HG02938 (cell line): ENCODE data around the gene KCTD18.

Experiments used
- ATAC-seq: cut with Tn5 transposase; IDR thresholded peaks from one replicate; pipeline ENCODE4 v1.9.1; 2021; ENCODE audit warnings: mild to moderate bottlenecking, moderate library complexity; ENCODE audit not compliant: unreplicated experiment

The KCTD18 gene

DNA sequence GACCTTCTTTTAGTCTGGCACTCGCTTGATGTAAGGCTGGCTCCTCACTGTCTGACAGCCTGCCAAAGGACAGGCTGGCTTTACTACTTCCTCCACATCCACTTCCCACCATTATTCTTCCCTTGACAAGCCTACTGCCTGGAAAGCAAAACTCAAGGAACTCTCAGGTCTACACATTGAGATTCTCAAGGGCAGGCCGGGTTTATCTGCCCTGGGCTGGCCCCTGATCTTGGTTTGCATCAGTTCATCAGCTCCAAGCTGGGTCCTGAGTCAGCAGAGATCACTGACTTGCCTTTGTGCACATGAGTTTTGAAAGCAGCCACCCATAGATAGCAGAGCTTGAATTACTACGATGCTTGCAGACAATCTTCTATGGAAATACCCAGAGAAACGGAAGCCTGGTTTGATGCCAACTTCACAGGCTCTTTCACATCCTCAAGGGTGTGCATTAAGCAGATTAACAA is 53.9 kb downstream of the KCTD18 start:
- peak; percentile 36 for ATAC-seq

DNA sequence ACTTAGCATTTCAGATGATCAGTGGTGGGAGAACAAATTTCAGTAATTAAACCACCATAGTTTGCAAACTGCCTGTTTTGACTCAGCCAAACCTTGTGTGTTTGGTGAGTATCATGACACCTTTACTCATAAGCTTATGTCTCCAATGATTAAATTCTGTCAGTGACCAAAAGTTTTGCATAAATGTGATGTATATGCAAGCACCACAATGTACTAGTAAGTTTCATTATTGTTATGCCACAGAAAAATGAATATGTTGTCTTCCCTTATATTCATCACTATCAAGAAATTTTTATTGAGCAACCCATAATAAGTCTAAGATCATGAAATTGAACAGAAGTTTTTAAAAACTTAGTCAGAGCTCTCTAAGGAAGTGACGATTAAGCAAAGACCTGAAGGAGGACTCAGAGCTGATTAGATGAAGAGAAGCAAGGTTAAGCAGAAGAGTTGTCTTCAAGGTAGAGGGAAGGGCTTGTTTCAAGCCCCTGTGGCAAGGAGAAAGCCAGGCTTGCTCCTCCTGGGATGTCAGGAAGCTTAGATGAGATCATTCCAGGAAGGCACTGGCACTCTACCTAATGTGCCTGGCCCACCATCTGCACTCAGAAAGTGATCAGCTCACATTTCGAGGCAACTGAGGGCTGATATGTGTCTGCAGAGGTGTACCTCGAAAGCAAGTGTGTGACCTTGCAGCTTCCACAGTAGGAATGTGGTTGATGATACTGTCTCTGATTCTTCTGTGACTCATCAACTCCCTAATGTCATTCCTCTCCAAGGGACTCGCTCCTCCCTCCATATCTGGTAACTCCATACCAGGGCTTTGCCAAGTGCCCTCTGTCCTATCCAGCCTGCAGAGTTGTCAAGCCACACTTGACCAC is 54.7 kb downstream of the KCTD18 start:
- ATAC-seq = peak; percentile 97

DNA sequence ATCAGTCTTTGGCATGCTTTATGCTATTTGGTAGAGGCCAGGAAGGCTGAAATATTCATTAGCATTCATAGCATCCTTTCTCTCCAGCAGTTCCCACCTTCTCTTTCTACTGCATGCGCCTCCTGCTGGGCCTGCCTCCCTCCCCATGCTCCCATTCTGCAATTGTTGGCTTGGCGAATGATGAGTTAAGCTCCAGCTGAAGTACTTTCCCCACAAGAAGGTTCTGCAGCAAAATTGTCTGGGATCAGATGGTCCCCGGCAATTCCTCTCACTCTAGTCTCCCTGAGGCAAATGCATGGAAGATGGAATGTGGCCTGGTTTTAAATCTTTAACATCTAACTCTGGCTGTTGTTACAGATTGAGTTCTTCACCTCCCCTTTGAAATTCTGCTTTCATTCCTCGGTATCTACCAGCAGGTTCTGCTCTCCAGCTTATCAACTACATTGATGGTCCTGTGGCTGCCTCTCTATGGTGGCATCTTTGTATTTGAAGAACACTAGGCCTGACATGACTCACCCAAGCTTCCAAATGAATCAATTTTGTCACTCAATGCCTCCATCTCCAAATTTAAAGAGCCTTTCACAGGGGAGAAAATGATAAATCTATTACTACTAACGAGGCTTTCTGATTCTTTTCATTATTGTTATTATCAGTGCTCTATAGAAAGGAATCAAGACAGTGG is 55.9 kb downstream of the KCTD18 start:
- ATAC-seq = no peak

DNA sequence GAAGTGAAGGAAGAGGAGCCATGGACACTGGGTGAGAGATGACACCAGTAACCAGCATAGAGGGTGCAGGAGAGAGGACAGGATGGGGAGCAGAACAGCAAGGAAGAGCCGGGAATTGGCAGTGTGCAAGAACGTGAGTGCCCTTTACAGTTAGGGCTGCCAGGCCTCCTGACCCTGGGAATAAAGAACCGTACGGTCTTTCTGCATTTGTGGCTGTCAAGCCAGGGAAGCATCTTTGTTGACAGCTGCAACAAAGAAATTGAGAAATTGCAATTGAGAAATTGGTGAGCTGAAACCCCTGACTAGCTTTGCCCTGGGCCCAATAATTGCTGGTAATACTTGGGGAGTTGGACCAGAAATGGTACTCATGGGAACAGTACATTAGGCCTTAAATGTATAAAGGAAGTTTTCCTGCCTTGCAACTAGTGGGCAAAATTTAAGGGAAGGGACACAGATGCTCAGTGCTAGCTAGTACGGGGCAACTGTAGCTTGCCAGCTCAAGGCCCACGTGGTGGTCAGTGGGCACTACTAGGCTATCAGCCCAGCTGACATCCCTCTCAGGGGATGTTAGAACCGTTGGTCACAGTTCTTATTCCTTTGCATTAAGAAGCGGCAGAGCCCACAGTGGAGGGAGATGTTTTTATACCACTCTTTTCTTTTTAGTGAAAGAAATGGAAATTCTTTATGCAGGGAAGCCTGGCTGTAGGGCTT is 56.6 kb downstream of the KCTD18 start:
- ATAC-seq = no peak

DNA sequence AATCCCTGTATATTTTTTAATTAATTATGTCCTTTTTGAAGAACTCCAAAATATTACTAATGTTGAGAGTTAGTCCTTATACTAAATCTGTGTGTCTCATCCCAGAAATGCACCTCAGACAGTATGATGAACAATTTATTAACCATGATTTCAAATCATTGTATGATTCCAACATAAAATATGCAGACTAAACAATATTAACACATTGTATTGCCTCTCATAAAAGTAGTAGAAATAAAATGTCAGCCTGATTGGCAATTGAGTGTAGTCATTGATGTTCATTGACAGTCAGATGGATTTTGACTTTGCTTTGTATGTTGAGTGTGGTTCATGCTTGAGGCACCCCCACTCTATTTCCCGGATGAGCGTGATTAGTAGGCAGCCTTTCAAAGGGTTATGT is 57.5 kb downstream of the KCTD18 start:
- ATAC-seq = no peak

DNA sequence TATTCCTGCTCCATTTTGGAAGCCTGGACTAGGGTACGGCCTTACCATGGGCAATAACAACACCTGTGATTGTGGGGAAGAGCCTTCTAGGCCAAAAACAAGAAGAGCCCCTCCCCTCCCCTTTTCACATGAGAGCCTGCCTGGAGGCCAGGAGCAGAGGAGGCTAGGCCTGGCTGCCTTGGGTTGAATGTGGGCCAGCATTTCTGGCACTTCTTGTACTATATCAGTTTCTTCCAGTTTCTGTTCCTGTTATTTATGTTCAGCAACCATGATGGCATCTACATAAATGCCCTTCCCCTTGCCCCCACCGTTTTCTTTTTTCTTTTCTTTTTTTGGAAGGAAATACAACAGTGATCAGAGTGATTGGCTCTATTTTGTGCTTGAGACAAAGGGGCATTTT is 58.4 kb downstream of the KCTD18 start:
- ATAC-seq = no peak

DNA sequence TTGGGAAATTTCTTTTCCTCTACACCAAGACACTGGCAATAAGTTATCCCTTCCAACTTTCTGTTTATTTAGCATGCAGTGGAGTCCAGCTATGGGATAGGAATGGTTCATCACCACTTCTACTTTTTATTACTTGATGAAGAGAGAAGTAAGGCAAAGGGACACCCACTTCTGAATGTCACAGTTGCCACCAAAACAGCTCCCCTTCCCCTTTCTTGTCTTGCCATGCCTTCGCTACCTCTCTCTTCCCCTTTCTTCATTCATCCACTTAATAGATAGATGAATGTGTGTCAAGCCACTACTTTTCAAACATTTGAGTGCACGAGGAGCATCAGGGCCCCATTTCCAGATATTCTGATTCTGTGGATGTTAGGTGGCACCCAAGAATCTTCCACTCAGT is 59.6 kb downstream of the KCTD18 start:
- no peak for ATAC-seq

DNA sequence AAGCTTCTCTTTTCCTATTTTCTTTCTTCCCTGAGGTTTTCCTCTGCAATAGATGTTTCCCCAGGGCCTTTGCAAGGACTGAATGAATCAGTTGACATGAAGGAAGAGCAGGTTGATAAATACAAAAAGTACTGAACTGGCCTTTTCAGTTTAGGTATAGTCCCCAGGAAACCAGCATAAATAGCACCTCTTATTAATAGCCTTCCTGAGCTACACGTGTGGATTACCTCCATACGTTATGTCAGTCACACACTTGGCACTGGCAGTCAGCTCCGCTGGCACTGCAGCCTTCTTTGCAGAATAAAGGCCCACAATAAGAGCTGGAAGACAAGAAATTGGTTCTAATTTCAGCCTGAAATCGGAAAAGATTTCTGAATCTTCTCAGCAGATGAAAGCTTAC is 60.7 kb downstream of the KCTD18 start:
- no peak for ATAC-seq

DNA sequence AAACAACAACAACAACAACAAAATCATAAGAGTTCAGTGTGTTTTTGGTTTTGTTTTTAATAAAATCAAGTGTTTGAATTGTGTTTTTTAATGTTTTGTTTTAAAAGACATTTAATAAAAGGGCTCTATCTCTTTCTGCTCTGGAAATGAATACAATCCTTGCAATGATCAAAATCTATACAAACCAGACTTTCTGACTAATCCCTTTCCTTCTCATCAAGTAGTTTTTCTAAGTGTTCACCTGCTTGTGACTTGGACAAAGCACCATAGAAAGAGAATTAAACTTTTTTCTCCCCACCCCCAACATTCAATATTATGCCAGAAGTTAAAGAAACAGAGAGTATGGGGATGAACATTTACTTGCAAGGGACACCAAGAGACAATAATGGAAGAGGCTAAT is 61.4 kb downstream of the KCTD18 start:
- ATAC-seq = no peak

DNA sequence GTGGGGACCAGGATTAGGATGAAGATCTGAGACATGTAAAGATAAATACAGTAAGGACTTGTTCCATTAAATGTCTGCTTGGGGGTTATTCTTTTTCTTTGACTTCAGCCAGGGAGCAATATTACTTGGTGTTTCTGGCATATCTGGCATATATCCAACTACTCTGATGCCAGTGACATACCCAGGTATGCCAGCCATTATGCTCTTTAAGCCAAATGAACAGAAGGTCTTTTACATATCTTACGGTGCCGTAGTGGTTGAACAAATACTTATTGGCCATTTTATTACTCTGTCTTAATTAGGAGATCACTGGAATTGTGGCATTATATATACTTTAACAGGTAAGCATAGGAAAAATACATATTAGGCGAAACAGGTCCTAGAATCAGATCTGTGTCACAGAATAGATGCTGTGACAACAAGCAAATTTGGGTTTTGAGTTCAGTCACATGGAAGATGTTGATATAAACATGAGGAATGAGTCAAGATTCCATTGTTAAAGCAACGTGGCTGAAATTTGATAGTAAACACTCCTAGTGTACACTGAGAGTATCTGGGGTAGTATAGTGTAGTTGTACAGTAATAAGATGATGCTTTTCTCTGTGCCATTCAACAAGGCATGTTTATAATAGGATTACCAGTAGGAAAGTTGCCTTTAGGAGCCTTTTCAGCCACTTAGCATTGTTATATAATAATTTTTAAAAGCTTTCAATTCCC is 62.6 kb downstream of the KCTD18 start:
- ATAC-seq = no peak

DNA sequence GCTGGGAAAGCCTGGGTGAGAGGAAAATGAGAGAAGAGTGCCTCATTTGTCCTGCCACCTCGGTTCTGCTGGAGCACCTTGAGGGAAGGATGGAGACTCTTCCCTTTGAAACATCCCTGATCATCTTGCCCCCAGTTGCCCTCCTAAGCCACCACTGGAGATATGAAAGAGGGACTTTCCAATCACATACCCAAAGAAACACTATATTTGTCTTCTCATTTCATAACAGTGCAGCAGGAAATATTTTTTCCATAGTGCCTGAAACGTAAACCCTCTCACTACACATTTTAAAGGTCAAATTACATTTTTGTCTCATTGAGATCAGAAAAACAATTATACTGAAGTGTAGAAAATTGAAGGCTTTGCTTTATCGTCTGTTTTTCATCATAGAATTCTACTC is 63.3 kb downstream of the KCTD18 start:
- no peak for ATAC-seq

DNA sequence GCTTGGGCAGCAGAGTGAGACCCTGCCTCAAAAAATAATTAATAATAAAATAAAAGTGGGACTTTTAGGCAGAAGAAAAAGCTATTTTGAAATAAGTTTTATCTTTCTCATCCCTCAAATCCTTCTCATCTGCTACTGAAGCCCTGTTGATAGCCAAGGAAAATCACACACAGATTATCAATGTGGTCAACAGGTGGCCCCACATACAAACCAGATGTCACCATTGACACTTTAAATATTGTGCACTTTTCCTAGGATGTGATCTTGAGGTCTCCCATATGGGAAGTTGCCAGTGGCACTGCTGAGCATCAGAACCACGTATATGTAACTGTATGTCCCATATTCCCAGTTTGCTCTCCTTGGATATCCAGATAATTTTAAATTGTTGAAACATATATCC is 64.6 kb downstream of the KCTD18 start:
- no peak for ATAC-seq

DNA sequence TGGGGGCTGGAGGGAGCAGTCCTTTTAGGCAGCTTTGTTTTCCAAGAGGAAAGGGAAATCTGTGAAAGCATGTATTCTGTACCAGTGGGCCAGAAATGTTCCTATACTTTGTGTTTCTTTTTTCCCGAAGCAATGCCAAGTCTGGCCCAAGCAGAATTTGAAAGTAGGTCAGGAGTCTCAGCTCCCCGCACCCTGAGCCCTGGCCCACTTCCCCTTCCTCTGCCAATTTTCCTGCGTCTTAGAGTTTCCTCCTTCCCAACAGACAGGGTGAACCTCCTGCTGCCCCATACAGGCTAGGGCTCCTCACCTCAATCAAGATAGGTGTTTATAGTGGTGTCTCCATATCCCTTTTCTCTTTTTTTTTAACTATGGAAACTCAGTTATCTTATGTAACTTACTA is 65.3 kb downstream of the KCTD18 start:
- ATAC-seq = no peak

DNA sequence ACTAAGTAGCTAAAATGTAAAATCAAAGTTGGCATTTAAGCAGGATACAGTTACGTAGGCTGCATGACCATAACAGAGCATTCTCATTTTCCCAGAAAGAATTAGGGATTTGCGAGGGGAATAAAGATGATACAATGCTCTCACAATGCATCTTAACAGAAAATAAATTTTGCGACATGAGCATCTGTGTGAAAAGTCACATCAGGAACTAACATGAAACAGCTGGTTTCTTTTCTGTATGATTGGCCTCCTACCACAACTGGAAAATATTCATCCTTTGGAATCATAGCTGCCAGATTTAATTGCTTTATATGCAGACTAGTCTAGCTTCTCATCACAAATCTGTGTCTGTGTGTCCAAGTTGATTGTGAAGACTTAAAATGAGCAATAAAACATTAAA is 66.0 kb downstream of the KCTD18 start:
- no peak for ATAC-seq

DNA sequence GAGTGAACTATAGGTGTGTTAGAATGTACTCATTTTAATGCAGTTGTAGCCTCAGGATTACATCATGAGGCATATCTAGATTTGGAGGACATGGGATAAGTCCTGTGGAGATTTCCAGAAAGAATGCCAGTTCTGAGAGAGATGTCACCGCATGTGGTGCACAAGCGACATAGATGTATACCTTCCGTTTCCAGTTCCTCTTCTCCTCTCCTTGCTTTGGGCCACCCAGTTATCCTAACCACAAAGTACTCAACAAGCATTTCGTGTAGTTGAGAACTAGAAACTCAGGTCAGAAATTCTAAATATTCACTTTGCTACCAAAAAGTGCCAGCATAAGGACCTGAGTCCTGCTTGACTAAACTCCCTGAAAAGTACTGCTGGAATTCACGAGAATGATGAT is 66.5 kb downstream of the KCTD18 start:
- no peak for ATAC-seq

DNA sequence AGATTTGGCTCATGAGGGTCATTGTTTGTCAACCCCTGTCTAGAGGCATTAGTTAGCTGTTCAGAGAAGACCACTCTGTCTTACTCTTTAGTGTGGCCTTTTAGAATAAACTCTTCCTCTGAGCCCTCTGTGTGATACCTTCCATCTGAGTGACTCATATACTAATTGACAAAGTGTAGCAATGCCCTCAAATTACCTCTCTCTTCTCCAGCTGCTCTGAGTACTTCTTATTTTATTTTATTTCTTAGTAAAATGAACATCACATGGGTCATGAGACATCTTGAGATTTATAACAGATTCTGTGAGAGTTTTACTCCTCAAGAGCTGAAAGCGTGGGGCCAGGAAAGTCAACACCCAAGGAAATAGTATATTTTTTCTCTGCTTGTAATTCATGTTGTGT is 67.4 kb downstream of the KCTD18 start:
- no peak for ATAC-seq

DNA sequence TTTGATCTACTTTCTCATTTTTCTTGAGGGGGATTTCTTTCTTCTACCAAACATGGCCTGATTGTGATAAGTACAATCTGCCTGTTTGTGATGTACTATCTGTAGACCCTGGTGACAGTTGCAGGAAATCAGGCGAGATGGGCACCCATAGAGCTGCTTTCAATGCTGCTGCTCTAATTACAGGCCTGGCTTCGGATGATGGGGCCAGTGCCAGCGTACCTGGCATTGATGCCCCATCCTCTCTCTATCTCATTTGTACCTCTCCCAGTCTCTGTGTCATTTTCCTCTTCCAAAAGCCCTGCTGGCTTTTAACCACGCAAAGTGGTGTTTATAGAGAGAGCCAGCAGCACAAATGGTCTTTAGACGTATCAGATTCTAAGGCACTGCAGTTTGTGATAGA is 69.9 kb downstream of the KCTD18 start:
- no peak for ATAC-seq
